GM12801 (cell line): Measurements from ENCODE around the gene SNCA.

Experiments used
- CTCF ChIP-seq: IDR thresholded peaks from one replicate; pipeline ENCODE4 v1.5.1; 2011; ENCODE audit warnings: control low read depth; ENCODE audit not compliant: insufficient read length; ENCODE audit errors: extremely low read depth

The SNCA gene

GRCh38 chr4:89863533-89863932 is 26.6 kb upstream of the SNCA start:
- TF ChIP-seq CTCF = no peak

- TF ChIP-seq CTCF = no peak
Measured at GRCh38 chr4:89860971-89861370, 24.0 kb upstream of the SNCA start.

- no peak for TF ChIP-seq CTCF
Measured at GRCh38 chr4:89855236-89855635, 18.3 kb upstream of the SNCA start.

- no peak for TF ChIP-seq CTCF
Measured at GRCh38 chr4:89847571-89848325, 10.8 kb upstream of the SNCA start.

- TF ChIP-seq CTCF = no peak
Measured at GRCh38 chr4:89839558-89839957, 2.6 kb upstream of the SNCA start.

- TF ChIP-seq CTCF = no peak
Measured at GRCh38 chr4:89837993-89838390, 1.0 kb upstream of the SNCA start.

GRCh38 chr4:89837385-89837992 is 528 bp upstream of the SNCA start:
- TF ChIP-seq CTCF = no peak
